Keratinocyte (primary cell): ENCODE data around the gene OR10K1. TPM values are rescaled to one million over a fixed set of nuclear protein-coding genes. Genes with fewer than 3 reads are reported as not detected.

ENCODE experiments used
- DNase-seq: peaks from one replicate; pipeline ENCODE4 v3.0.0-alpha.2; 2011; ENCODE audit warnings: low read depth, missing footprints, low spot score
- FAIRE-seq: peaks from 2 replicates; lab custom pipeline; 2011; peaks lifted over from hg19 to GRCh38; lab: Jason Lieb, UNC
- H2AFZ ChIP-seq: 2 replicates; pipeline ENCODE4 v1.6.0; 2012; ENCODE audit warnings: low read length, control low read depth, inconsistent platforms; ENCODE audit not compliant: control insufficient read depth
- H3K27ac ChIP-seq: 2 replicates; pipeline ENCODE4 v1.5.1; 2011; ENCODE audit warnings: low read length; ENCODE audit not compliant: control insufficient read depth, insufficient read depth
- H3K27me3 ChIP-seq: 3 replicates; pipeline ENCODE4 v1.6.0; 2011; ENCODE audit warnings: low read length; ENCODE audit not compliant: control insufficient read depth, insufficient read depth; ENCODE audit errors: extremely low read depth
- H3K36me3 ChIP-seq, 2 experiments: 2 replicates in 1 of 2; 3 replicates in 1 of 2; pipeline ENCODE4 v1.5.1; 2011; ENCODE audit warnings: low read length in 2 of 2, mild to moderate bottlenecking in 1 of 2; ENCODE audit not compliant: control insufficient read depth in 2 of 2, insufficient read depth in 2 of 2; ENCODE audit errors: extremely low read depth in 1 of 2
- H3K4me1 ChIP-seq: 3 replicates; pipeline ENCODE4 v1.5.1; 2011; ENCODE audit warnings: low read length; ENCODE audit not compliant: control insufficient read depth, insufficient read depth; ENCODE audit errors: extremely low read depth
- H3K4me2 ChIP-seq: 3 replicates; pipeline ENCODE4 v1.6.0; 2011; ENCODE audit warnings: low read depth, low read length; ENCODE audit not compliant: control insufficient read depth, insufficient read depth; ENCODE audit errors: extremely low read depth
- H3K4me3 ChIP-seq, 3 experiments: fragments of 200-600 bp in 1 of 3; sonication (generic) in 1 of 3; 2 replicates in 2 of 3; 3 replicates in 1 of 3; pipeline ENCODE4 v1.5.1; 2011 to 2016; ENCODE audit warnings: low read length in 3 of 3, mild to moderate bottlenecking in 3 of 3, control low read depth in 2 of 3, inconsistent platforms in 1 of 3, low read depth in 1 of 3, mixed read lengths in 1 of 3, mixed run types in 1 of 3, moderate library complexity in 1 of 3; ENCODE audit not compliant: control insufficient read depth in 2 of 3, insufficient read depth in 2 of 3; ENCODE audit errors: extremely low read depth in 1 of 3
- H3K79me2 ChIP-seq: 2 replicates; pipeline ENCODE4 v1.6.0; 2012; ENCODE audit warnings: low read length; ENCODE audit not compliant: control insufficient read depth, insufficient read depth
- H3K9ac ChIP-seq: 3 replicates; pipeline ENCODE4 v1.6.0; 2011; ENCODE audit warnings: low read length; ENCODE audit not compliant: control insufficient read depth, insufficient read depth; ENCODE audit errors: extremely low read depth
- H3K9me1 ChIP-seq: 3 replicates; pipeline ENCODE4 v1.6.0; 2011; ENCODE audit warnings: low read length; ENCODE audit not compliant: control insufficient read depth, insufficient read depth; ENCODE audit errors: extremely low read depth
- H3K9me3 ChIP-seq: 2 replicates; pipeline ENCODE4 v1.5.1; 2012; ENCODE audit warnings: low read depth, low read length; ENCODE audit not compliant: control insufficient read depth
- H4K20me1 ChIP-seq: 3 replicates; pipeline ENCODE4 v1.6.0; 2011; ENCODE audit warnings: low read length; ENCODE audit not compliant: control insufficient read depth, insufficient read depth; ENCODE audit errors: extremely low read depth
- CTCF ChIP-seq, 3 experiments: IDR thresholded peaks in 1 of 3; conservative IDR thresholded peaks in 1 of 3; optimal IDR thresholded peaks in 1 of 3; 2 replicates in 2 of 3; 3 replicates in 1 of 3; pipeline versions ENCODE3 to v1.5.1; 2011; ENCODE audit warnings: low read length in 3 of 3, mild to moderate bottlenecking in 3 of 3, moderate library complexity in 2 of 3, control low read depth in 1 of 3, inconsistent platforms in 1 of 3; ENCODE audit not compliant: insufficient read depth in 2 of 3; ENCODE audit errors: extremely low read depth in 1 of 3
- EZH2 ChIP-seq: IDR thresholded peaks from one replicate; pipeline ENCODE4 v1.6.1; 2012; ENCODE audit warnings: inconsistent platforms, mild to moderate bottlenecking, low read length, moderate library complexity
- dilution Hi-C: fragments of 300-500 bp; cut with MboI; formaldehyde crosslinking; loops from one replicate; pipeline ENCODE4 v1.7.0; 2020; ENCODE audit warnings: low sequenced_read_pairs; ENCODE audit not compliant: extremely low pct_ligation_motif_present
- polyA plus RNA-seq, 5 experiments: library from polyadenylated mRNA; depleted of rRNA in 3 of 5; stranded (reverse) in 3 of 5; stranded (forward) in 1 of 5; unstranded in 1 of 5; fragments of >200 nt; gene quantifications; 1 replicate in 1 of 5; 2 replicates in 3 of 5; 3 replicates in 1 of 5; pipeline versions ENCODE4 v1.2.1 to v1.2.3, GENCODE V29; 2011 to 2012; ENCODE audit warnings: missing spikeins in 2 of 5, low read depth in 1 of 5, low replicate concordance in 1 of 5

Gene OR10K1
- polyA plus RNA-seq, 1 donor (not counting 4 experiments of a cell fraction or from before 2014, with no cell fraction given): not detected

GRCh38 chr1:158434741-158435140 is 26.9 kb upstream of the OR10K1 start:
- Histone ChIP-seq H2AFZ (no peak overlapping the region), H3K9me3 (no peaks in the 10 kb centered on the region), H3K36me3 (no peaks in the 10 kb centered on the region), H3K27ac (no peak overlapping the region), H3K9me1 (no peaks in the 10 kb centered on the region), H3K27me3 (no peaks in the 10 kb centered on the region), H4K20me1 (no peaks in the 10 kb centered on the region), H3K4me3 (no peak overlapping the region), H3K79me2 (no peaks in the 10 kb centered on the region), H3K4me1 (no peaks in the 10 kb centered on the region), H3K9ac (no peak overlapping the region), H3K4me2 (no peak overlapping the region)
- no peak for TF ChIP-seq EZH2
- no peak for TF ChIP-seq CTCF (optimal IDR thresholded peaks at IDR 0.05 in 1 of 3, IDR thresholded peaks at IDR 0.05 in 1 of 3, conservative IDR thresholded peaks at IDR 0.05 in 1 of 3; ENCODE audit: extremely low read depth in 1 of 3, insufficient read depth in 2 of 3, low read length in 3 of 3)
- dilution Hi-C loops: no loop called here
- DNase-seq (no peak), FAIRE-seq (no peak)

GRCh38 chr1:158445376-158445775 is 16.3 kb upstream of the OR10K1 start:
- FAIRE-seq (no peak), DNase-seq (no peak)
- Histone ChIP-seq H3K4me2 (no peak overlapping the region), H3K4me1 (no peaks in the 10 kb centered on the region), H3K27ac (no peak overlapping the region), H3K9ac (no peak overlapping the region), H3K36me3 (no peaks in the 10 kb centered on the region), H3K9me1 (no peaks in the 10 kb centered on the region), H3K4me3 (no peak overlapping the region), H3K27me3 (no peaks in the 10 kb centered on the region), H4K20me1 (no peaks in the 10 kb centered on the region), H3K79me2 (no peaks in the 10 kb centered on the region), H2AFZ (no peak overlapping the region), H3K9me3 (no peaks in the 10 kb centered on the region)
- dilution Hi-C loops: no loop called here
- TF ChIP-seq CTCF (optimal IDR thresholded peaks at IDR 0.05 in 1 of 3, IDR thresholded peaks at IDR 0.05 in 1 of 3, conservative IDR thresholded peaks at IDR 0.05 in 1 of 3; ENCODE audit: extremely low read depth in 1 of 3, insufficient read depth in 2 of 3, low read length in 3 of 3): no peak
- no peak for TF ChIP-seq EZH2
